PFSK-1 (cell line): ENCODE data around the gene DEFB112.

ENCODE experiments used
- FOXP2 ChIP-seq: optimal IDR thresholded peaks from 2 replicates; pipeline ENCODE3; 2011; ENCODE audit warnings: borderline replicate concordance, control low read depth, inconsistent platforms; ENCODE audit not compliant: insufficient read depth; ENCODE audit errors: extremely low read length, extremely low read depth
- POLR2AphosphoS5 ChIP-seq: IDR thresholded peaks from 2 replicates; pipeline ENCODE4 v1.6.1; 2012; ENCODE audit warnings: low read depth, mild to moderate bottlenecking, control low read depth, low read length, moderate library complexity
- REST ChIP-seq, 2 experiments: IDR thresholded peaks; 2 replicates each; pipeline versions ENCODE4 v1.6.1 to v1.8.0; 2011 to 2012; ENCODE audit warnings: low read depth in 2 of 2, low read length in 2 of 2, control low read depth in 1 of 2, inconsistent platforms in 1 of 2, mild to moderate bottlenecking in 1 of 2, moderate library complexity in 1 of 2; ENCODE audit not compliant: insufficient read depth in 1 of 2
- SIN3A ChIP-seq: IDR thresholded peaks from 2 replicates; pipeline ENCODE4 v1.6.1; 2012; ENCODE audit warnings: mild to moderate bottlenecking, low read length, moderate library complexity, borderline replicate concordance; ENCODE audit not compliant: insufficient read depth
- TAF1 ChIP-seq: IDR thresholded peaks from 2 replicates; pipeline ENCODE4 v1.6.1; 2012; ENCODE audit warnings: low read length, control low read depth, borderline replicate concordance; ENCODE audit not compliant: insufficient read depth

DEFB112 gene

GRCh38 chr6:50087231-50087954, 37.7 kb upstream of the DEFB112 start:
- TF ChIP-seq SIN3A (no peak), FOXP2 (no peak), REST (IDR thresholded peaks at IDR 0.05; ENCODE audit: insufficient read depth in 1 of 2, low read depth in 2 of 2, low read length in 2 of 2) (no peak), TAF1 (no peak), POLR2AphosphoS5 (no peak)

- TF ChIP-seq SIN3A (no peak), FOXP2 (no peak), REST (IDR thresholded peaks at IDR 0.05; ENCODE audit: insufficient read depth in 1 of 2, low read depth in 2 of 2, low read length in 2 of 2) (no peak), TAF1 (no peak), POLR2AphosphoS5 (no peak)
Measured at GRCh38 chr6:50077385-50077784, 27.7 kb upstream of the DEFB112 start.

- no peak for TF ChIP-seq REST (IDR thresholded peaks at IDR 0.05; ENCODE audit: insufficient read depth in 1 of 2, low read depth in 2 of 2, low read length in 2 of 2)
- no peak for TF ChIP-seq SIN3A
- no peak for TF ChIP-seq FOXP2
- TF ChIP-seq POLR2AphosphoS5, result no peak
- no peak for TF ChIP-seq TAF1
Measured at GRCh38 chr6:50076431-50076830, 26.7 kb upstream of the DEFB112 start.

GRCh38 chr6:50071921-50072320, 22.2 kb upstream of the DEFB112 start:
- TF ChIP-seq FOXP2 (no peak), REST (IDR thresholded peaks at IDR 0.05; ENCODE audit: insufficient read depth in 1 of 2, low read depth in 2 of 2, low read length in 2 of 2) (no peak), TAF1 (no peak), POLR2AphosphoS5 (no peak), SIN3A (no peak)

- no peak for TF ChIP-seq SIN3A
- TF ChIP-seq POLR2AphosphoS5, result no peak
- TF ChIP-seq REST (IDR thresholded peaks at IDR 0.05; ENCODE audit: insufficient read depth in 1 of 2, low read depth in 2 of 2, low read length in 2 of 2), result no peak
- no peak for TF ChIP-seq TAF1
- TF ChIP-seq FOXP2, result no peak
Measured at GRCh38 chr6:50070101-50070500, 20.4 kb upstream of the DEFB112 start.
